Left lung (tissue), 10 donors: Measurements from ENCODE around the gene GATD1. TPM values are rescaled to one million over a fixed set of nuclear protein-coding genes. Genes with fewer than 3 reads are reported as not detected.

Source experiments
- ATAC-seq: fragments of 200-7000 bp; cut with Tn5 transposase; one replicate; pipeline ENCODE4 v1.9.1; 2020; ENCODE audit warnings: moderate library complexity
- DNase-seq, 4 donors: peaks; one replicate each; pipeline ENCODE4 v3.0.0-alpha.2; 2013 to 2020
- H3K27ac ChIP-seq, 2 donors: fragments of 200-600 bp; sonication (generic) in 1 of 2; one replicate each; pipeline versions ENCODE4 v1.5.0 to v1.8.0; 2020 to 2021
- H3K27me3 ChIP-seq, 2 donors: fragments of 200-600 bp; sonication (generic) in 1 of 2; one replicate each; pipeline versions ENCODE4 v1.5.0 to v1.8.0; 2020 to 2021
- H3K36me3 ChIP-seq, 2 donors: fragments of 200-600 bp; sonication (generic) in 1 of 2; one replicate each; pipeline versions ENCODE4 v1.5.0 to v1.8.0; 2020 to 2021
- H3K4me1 ChIP-seq, 2 donors: fragments of 200-600 bp; one replicate each; pipeline ENCODE4 v1.8.0; 2021
- H3K4me3 ChIP-seq, 2 donors: fragments of 200-600 bp; sonication (generic) in 1 of 2; one replicate each; pipeline versions ENCODE4 v1.5.0 to v1.8.0; 2020 to 2021; ENCODE audit warnings: mild to moderate bottlenecking in 1 of 2
- H3K9me3 ChIP-seq, 2 donors: fragments of 200-600 bp; sonication (generic) in 1 of 2; one replicate each; pipeline versions ENCODE4 v1.5.0 to v1.8.0; 2020 to 2021
- CTCF ChIP-seq, 2 donors: fragments of 200-600 bp; sonication (generic) in 1 of 2; IDR thresholded peaks; one replicate each; pipeline versions ENCODE4 v1.5.0 to v1.8.0; 2021; ENCODE audit warnings: antibody characterized with exemption in 2 of 2
- intact Hi-C, 2 donors: fragments of 100-400 bp; cut with DNase I; formaldehyde crosslinking; loops; one replicate each; pipeline versions ENCODE4 v1.11.2 to v1.14.2; 2022
- polyA plus RNA-seq, 6 donors: library from polyadenylated mRNA; unstranded; fragments of 120-200 nt; gene quantifications; one replicate each; pipeline ENCODE4 v1.2.1, GENCODE V29; 2013; ENCODE audit not compliant: insufficient read length in 6 of 6
- total RNA-seq, 2 donors: library from RNA; stranded (reverse); fragmentation: NEBNext Ultra II Directional; extraction: Animal tissue kit (Norgen Biotek cat#: 25700); gene quantifications; one replicate each; pipeline ENCODE4 v1.2.1, GENCODE V29; 2021
- donor health status: DM: no; HTN: yes; CAD: no.
- donor health status: DM: no; HTN: no; CAD: no.

GATD1 gene
- total and polyA plus RNA-seq, 8 donors = 51.7 to 87.1 (median 64.7) TPM

- intact Hi-C loops = no loop called here
- H3K27me3 ChIP-seq = peaks cover 0 to 28% of the 10 kb centered on the region in 2 donors
- no peak overlapping the region for H3K27ac ChIP-seq
- peaks cover 0 to 31% of the 10 kb centered on the region in 2 donors for H3K4me1 ChIP-seq
- no peaks in the 10 kb centered on the region for H3K36me3 ChIP-seq
- no peak for TF ChIP-seq CTCF (IDR thresholded peaks at IDR 0.05)
- ATAC-seq (no peak), DNase-seq (no peak)
- no peaks in the 10 kb centered on the region for H3K9me3 ChIP-seq
- H3K4me3 ChIP-seq = no peak overlapping the region
These were observed 44.2 kb downstream of the GATD1 start for GRCh38 chr11:733072-733471.

- intact Hi-C loops = loop anchor here in 1 of 2 donors (5.0 kb wide), 1 partner anchor 67 kb away; no protein-coding TSS in a partner anchor
- H3K27ac ChIP-seq = peak overlapping the region in 1 of 2 donors; percentile 65
- H3K4me1 ChIP-seq = peaks cover 3 to 45% of the 10 kb centered on the region in 2 donors
- H3K4me3 ChIP-seq = no peak overlapping the region
- H3K9me3 ChIP-seq = no peaks in the 10 kb centered on the region
- H3K27me3 ChIP-seq = peaks cover 14 to 61% of the 10 kb centered on the region in 2 donors
- no peak for TF ChIP-seq CTCF (IDR thresholded peaks at IDR 0.05)
- peak in 1 of 4 donors; percentile 77 for DNase-seq
- ATAC-seq = no peak
- H3K36me3 ChIP-seq = no peaks in the 10 kb centered on the region
These were observed 47.7 kb downstream of the GATD1 start for GRCh38 chr11:729492-730074.

- H3K36me3 ChIP-seq = peaks cover 0 to 4% of the 10 kb centered on the region in 2 donors
- no peaks in the 10 kb centered on the region for H3K9me3 ChIP-seq
- H3K4me3 ChIP-seq = no peak overlapping the region
- ATAC-seq (no peak), DNase-seq (no peak)
- H3K27ac ChIP-seq = peak overlapping the region in 1 of 2 donors; percentile 65
- peaks cover 3 to 45% of the 10 kb centered on the region in 2 donors for H3K4me1 ChIP-seq
- intact Hi-C loops = loop anchor here in 1 of 2 donors (5.0 kb wide), 1 partner anchor 67 kb away; no protein-coding TSS in a partner anchor
- no peak for TF ChIP-seq CTCF (IDR thresholded peaks at IDR 0.05)
- peaks cover 14 to 67% of the 10 kb centered on the region in 2 donors for H3K27me3 ChIP-seq
These were observed 48.3 kb downstream of the GATD1 start for GRCh38 chr11:728901-729491.

- Histone ChIP-seq H3K4me3 (no peak overlapping the region), H3K27me3 (peaks cover 14 to 74% of the 10 kb centered on the region in 2 donors), H3K36me3 (peaks cover 0 to 4% of the 10 kb centered on the region in 2 donors), H3K27ac (peak overlapping the region in 1 of 2 donors; percentile 61), H3K9me3 (no peaks in the 10 kb centered on the region), H3K4me1 (peaks cover 3 to 48% of the 10 kb centered on the region in 2 donors)
- intact Hi-C loops = loop anchor here in 1 of 2 donors (5.0 kb wide), 1 partner anchor 66 kb away; no protein-coding TSS in a partner anchor
- peak; percentile 92 to 98 for TF ChIP-seq CTCF (IDR thresholded peaks at IDR 0.05)
- ATAC-seq (peak; percentile 95), DNase-seq (peak in 3 of 4 donors; percentile 80 to 96 (median 84))
These were observed 49.2 kb downstream of the GATD1 start for GRCh38 chr11:727859-728748.
